GM10847 (cell line): ENCODE data around the gene ACMSD.
A peak's percentile ranks its signal among the peaks of the same experiment; 100 is the strongest.

Experiments
- POLR2A ChIP-seq: IDR thresholded peaks from 2 replicates; pipeline ENCODE4 v1.6.1; 2011; ENCODE audit not compliant: insufficient read length; ENCODE audit errors: extremely low read depth

ACMSD gene

DNA sequence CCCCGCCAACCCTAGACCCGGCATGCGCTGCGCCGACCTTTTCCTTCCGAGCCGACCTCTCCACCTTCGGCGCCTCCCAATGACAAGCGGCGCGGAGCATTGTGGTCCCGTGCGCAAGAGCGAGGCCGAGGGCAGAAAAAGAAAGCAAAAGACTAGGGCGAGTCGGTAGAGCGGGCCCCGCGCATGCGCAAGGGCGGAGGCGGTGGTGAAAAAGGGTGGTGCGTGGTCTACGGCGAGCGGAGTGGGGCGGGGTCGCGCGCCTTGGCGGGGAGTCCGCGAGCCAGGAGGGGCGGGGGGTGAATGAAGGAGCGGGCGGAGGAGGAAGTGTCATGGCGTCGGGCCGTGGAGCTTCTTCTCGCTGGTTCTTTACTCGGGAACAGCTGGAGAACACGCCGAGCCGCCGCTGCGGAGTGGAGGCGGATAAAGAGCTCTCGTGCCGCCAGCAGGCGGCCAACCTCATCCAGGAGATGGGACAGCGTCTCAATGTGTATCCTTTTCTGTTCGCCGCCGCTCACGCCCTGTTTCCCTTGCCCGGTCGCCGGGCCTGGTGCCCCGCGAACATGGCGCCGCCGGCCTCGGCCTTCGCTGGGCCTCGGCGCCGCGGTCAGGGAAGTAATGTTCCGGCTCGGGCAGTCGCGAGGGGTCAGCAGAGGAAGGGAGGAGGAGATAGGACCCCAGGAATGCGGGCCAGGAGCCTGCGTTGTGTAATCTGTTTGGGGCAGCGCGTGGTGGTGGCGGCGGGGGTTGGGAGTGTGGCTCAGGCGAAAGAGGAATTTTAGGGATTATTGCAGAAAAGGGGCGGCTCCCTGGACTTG, 80.3 kb downstream of the ACMSD start, which contains the start of gene CCNT2:
Gene CCNT2 (plus strand): TSS at position 297 of the 815 bp plus-strand sequence. CDS start 33 bp downstream, at position 330.
- peak; percentile 63 for TF ChIP-seq POLR2A

DNA sequence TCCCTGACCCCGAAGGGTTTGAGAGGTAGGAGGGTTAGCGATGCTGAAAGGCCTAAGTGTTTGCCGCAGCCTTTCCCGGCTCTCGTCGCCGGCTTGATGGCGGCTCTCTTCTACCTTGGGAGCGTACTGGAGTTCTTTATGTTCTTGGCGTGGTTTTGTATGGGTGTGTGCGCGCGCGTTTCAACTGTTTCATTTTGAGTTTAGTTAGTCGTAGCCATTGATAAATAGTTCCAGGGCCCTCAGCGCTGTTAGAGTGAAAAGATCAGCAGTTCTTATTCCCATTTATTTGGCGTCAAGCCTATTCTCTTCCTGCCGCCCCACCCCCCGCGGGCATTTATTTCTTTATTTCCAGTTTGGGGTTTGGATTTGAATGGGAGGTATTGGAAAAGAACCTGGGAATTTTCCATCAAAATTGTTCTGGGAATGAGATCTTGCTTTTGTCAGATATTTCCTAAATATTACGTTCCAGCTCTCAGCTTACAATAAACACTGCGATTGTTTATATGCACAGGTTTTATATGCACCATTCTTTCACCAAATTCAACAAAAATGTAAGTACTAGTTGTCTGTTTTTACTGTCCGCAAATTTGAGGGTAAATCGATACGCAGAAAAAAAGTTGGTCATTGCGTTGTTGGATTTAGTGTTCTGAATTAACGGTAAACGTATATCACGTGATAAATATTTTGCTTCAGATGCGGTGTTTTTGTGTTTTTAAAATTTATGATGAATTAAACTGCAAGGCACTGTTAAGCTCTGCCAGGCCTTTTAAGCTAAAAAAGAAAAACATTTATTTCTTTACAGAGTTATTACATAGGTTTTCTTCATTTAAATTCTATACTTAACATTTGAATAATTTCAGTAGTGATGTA, 81.2 kb downstream of the ACMSD start:
- no peak for TF ChIP-seq POLR2A

DNA sequence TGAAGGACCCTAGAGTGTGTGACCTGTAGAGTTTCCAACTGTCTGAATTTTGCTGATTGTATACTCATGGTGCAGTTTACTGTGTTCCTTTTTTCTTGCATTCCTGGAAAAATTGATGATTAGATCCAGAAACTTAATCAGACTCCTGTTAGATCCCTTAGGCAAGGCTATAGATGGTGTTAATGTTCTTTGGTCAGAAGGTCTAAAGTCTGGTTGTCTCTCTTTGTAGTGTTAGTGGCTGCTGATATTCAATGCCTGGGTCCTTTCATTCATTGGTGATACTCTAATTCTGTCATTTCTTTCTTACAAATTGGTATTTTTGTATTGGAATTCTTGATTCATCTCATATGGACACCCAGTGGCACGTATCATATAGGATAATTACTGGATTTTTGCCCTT, 86.5 kb downstream of the ACMSD start:
- TF ChIP-seq POLR2A: no peak

DNA sequence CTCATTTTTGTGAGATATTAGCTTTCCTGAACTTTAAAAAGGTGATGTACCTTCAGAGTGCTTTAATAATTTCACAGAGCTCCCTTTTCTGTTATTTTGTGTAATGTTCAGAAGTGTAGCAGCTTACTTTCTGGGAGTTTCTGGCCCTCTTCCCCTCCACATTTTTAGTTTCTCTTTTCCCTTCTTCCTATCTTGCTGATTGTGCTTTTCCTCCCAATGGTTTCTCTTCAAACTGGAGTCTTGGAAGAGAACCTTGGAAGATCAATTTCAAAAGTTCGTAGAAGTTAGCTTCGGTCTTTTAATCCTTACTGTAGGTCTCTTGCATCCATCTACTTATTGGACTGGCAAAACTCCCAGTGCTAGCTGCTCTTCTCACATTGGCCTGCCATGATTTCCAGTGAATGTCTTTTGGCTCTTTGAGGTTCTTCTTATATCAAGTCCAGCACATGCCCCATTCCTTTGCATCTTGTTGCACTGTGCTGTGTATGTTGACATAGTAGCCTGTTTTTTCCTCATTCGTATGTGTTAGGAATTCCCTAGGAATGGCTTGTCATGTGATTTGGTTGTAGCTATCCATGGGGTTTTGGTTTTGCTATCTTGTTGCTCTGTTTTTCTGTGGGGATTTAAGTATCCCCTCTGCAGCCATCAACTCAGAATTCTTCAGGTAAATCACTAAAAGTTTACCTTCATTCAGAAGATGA, 88.0 kb downstream of the ACMSD start:
- TF ChIP-seq POLR2A: no peak

DNA sequence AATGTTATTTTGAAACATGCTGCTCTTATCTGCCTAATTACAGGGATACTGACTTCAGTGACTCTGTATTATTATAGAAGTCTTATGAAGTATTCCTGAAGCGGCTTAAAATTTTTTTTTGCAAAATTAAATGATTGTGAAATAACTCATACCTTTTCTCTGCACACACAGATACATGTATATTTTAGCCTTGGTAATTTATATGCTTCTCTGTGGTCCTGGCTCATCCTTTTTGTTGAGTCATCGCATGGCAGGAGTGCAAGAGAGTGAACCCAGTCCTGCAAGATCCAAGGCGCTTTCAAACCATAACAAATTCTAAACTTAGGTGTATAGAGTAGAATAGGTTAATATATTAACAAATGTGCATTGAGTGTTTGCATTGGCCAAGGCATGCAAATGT, 88.8 kb downstream of the ACMSD start:
- TF ChIP-seq POLR2A: no peak

DNA sequence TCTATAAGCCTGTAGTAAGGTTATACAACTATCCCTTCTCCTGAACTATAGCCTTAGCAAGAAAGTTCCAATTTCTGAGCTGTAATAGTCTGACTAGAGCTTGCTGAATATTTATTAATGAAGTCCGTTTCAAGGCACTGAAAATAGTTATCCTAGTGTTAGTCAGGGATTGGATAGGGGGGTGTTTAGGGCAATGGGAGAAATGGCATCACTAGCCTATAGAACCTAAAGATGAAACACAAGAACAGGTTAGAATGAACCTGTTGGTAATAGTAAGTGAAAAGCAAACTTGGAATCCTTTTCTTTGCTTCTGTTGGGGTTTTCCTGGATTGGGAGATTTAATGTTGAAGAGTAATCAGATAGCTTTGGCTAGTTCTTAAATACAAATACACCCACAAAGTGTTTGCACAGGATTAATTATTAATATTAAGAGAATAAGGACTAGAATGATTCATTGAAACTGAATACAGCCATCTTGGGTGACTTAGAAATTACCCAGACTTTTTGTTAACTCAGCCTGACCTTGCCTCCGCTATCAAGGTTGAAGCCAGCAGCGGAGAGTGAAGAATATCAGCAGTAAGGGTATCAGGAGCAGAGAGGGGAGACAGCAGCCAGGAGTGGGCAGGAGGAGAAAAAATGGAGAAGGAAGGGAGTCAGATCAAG, 94.6 kb downstream of the ACMSD start:
- TF ChIP-seq POLR2A: no peak

DNA sequence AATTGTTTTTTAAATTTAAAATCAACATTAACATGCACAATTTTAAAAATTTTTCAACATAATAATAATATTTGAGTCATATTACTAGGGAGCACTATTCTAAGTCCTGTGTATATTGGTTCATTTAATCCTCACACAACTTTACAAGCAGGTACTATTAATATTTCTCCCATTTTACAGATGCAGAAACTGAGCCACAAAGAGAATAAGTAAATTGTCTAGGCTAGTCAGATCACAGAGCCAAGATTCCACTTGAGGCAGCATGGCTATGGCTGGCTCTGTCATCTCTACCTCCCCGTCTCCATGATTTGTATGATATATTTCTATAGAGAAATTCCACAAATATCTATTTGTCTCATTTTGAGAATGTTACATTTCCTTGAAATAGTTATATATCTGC, 95.3 kb downstream of the ACMSD start:
- no peak for TF ChIP-seq POLR2A

DNA sequence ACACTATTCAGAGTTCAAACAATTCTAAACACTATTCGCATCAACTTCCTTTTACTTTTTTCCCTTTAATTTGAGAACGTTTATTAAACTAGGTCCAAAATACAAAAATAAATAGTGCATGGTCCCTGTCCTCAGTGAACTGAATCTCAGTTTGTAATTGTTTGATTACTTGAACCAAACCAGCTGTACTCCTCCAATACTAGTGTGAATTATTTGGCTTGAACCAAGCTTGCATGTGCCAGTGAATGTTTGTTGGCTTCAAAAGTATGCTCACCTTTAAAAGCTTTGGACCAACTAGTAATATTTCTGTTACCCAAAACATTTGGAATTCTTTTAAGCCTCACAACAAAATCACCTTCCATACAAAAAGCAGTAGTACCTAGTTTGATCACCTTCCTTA, 95.7 kb downstream of the ACMSD start:
- no peak for TF ChIP-seq POLR2A

DNA sequence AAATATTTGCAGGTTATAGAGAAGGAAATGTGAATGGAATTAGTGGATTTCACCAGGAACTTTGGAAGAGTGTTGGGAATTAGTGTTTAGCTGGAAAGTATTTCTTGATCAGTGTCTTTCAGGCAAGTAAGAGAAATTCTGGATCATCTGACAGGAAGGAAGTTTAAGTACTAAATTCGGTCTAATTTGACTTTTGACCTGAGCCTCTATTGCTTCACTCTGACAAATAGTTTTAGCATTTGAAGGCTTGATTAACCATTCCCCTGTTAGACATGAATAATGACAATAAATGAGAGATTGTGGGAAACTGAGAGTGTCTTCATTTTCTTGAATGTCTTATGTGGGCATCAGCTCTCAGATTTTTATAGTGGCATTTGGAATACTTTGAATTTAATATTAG, 96.2 kb downstream of the ACMSD start:
- no peak for TF ChIP-seq POLR2A

DNA sequence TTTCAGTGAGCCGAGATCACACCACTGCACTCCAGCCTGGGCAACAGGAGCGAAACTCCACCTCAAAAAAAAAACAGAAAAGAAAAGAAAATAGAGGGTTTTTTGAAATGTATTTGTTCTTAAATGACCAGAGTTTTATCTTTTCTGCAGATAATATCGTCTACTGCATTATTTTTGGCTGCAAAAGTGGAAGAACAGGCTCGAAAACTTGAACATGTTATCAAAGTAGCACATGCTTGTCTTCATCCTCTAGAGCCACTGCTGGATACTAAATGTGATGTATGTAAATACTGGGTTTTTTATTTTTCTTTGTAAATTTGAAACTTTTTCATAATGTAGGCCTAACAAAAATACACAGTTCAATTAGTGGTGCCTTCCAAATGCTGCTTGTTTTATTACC, 98.3 kb downstream of the ACMSD start:
- TF ChIP-seq POLR2A: no peak

DNA sequence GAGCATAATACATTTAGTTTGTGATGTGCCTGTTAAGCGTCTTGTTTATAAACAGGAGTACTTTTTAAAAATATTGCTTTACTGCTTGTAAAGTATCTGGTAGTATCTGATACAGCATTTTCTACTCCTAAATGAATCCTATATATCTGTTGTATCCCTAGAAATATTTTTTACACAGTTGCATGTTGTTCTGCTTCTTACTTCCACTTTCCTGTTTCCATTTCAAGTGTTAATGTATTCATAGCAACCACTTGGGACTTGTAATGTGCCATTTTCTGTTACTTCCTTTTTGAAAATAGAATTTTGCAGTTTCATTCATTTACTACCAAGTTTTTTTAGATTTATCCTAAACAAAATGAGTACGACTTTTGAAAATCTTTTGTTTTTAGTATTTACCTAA, 105.1 kb downstream of the ACMSD start:
- no peak for TF ChIP-seq POLR2A

DNA sequence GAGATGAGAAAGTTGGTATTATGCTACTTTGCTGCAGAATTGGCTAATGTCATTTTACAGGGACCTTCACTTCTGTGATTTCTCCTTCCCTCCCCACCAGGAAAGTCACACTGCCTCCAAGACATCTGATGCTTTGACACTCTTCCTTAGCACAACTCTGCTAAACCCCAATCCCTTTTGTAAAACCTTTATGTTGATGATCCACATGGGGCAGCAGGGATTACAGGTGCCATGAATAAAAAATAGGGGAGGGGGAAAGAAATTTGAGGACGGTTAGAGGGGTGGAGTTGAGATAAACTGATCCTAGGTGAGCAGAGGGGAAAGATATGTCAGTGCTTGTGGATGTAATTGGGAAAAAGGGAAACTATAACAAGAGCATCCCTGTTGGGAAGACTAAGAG, 106.6 kb downstream of the ACMSD start:
- no peak for TF ChIP-seq POLR2A

DNA sequence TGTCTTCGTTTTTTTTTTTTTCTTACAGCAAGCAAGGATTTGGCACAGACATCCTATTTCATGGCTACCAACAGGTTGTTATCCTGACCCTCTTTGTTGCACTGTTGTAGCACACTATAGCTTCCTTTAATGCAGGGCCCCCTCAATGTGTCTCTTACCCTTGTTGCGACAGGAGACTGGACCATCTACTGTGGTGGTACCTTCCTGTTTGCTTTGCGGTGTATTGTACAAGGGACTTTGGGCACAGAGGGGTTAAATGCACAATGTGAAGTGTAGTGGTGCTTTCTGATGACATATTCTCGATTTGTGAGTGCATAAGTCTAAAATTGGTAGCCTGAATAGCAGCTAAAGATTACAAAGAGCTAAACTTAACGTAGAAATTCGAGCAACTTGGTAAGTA, 107.7 kb downstream of the ACMSD start:
- no peak for TF ChIP-seq POLR2A

DNA sequence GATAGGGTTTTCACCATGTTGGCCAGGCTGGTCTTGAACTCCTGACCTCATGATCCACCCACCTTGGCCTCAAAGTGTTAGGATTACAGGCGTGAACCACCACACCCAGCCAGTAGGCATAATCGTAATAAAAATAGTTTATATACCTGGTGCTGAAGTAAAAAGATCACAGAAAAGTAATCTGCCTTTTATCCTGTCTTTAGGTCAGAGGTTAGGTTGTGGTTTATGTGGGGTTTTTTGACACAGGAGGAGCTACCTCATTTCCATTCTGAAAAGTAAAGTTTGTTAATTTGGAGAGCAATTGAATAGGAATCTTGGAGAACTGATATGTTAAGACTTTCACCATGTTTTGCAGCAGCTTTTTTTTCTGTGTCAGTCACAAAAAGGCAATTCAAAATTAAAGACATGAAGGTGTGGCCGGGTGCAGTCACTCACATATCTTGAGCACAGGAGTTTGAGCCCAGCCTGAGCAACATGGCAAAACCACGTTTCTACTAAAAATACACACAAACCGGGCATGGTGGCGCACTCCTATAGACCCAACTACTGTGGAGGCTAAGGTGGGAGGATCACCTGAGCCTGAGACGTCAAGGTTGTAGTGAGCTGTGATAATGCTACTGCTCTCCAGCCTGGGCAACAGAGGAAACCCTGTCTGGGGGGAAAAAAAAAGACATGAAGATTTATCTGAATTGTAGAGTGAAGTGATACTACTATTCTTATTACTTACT, 111.7 kb downstream of the ACMSD start:
- no peak for TF ChIP-seq POLR2A
